Smooth muscle cell (in vitro differentiated cells): ENCODE data around the gene SEMA4D. TPM values are rescaled to one million over a fixed set of nuclear protein-coding genes. Genes with fewer than 3 reads are reported as not detected.

Source experiments
- DNase-seq: peaks from one replicate; lab custom pipeline; 2025; ENCODE audit not compliant: unreplicated experiment; lab: John Stamatoyannopoulos, UW
- H2AFZ ChIP-seq: fragments of 200-600 bp; sonication (generic); 2 replicates; pipeline ENCODE4 v1.6.0; 2016; ENCODE audit warnings: antibody characterized with exemption, low read depth, mild to moderate bottlenecking
- H3F3A ChIP-seq: fragments of 200-600 bp; sonication (generic); 2 replicates; pipeline ENCODE4 v1.6.0; 2017; ENCODE audit warnings: antibody characterized with exemption, low read depth
- H3K27ac ChIP-seq: fragments of 200-600 bp; sonication (generic); 2 replicates; pipeline ENCODE4 v1.5.1; 2016; ENCODE audit warnings: low read depth, mild to moderate bottlenecking
- H3K27me3 ChIP-seq: fragments of 200-600 bp; sonication (generic); 2 replicates; pipeline ENCODE4 v1.6.1; 2016; ENCODE audit warnings: low read depth, mild to moderate bottlenecking
- H3K36me3 ChIP-seq: fragments of 200-600 bp; sonication (generic); 2 replicates; pipeline ENCODE4 v1.5.1; 2016; ENCODE audit warnings: low read depth
- H3K4me1 ChIP-seq: fragments of 200-600 bp; sonication (generic); 2 replicates; pipeline ENCODE4 v1.5.1; 2016; ENCODE audit warnings: low read depth
- H3K4me2 ChIP-seq: fragments of 200-600 bp; sonication (generic); 2 replicates; pipeline ENCODE4 v1.6.0; 2016; ENCODE audit warnings: mild to moderate bottlenecking
- H3K4me3 ChIP-seq: fragments of 200-600 bp; sonication (generic); 2 replicates; pipeline ENCODE4 v1.5.1; 2016; ENCODE audit warnings: mild to moderate bottlenecking
- H3K79me2 ChIP-seq: fragments of 200-600 bp; sonication (generic); 2 replicates; pipeline ENCODE4 v1.6.0; 2016; ENCODE audit warnings: low read depth, mild to moderate bottlenecking
- H3K9ac ChIP-seq: fragments of 200-600 bp; sonication (generic); 2 replicates; pipeline ENCODE4 v1.6.0; 2016; ENCODE audit warnings: low read depth
- H3K9me3 ChIP-seq: fragments of 200-600 bp; sonication (generic); replicated peaks from 2 replicates; pipeline ENCODE4 v1.5.1; 2016; ENCODE audit warnings: low read depth
- H4K20me1 ChIP-seq: fragments of 200-600 bp; sonication (generic); 2 replicates; pipeline ENCODE4 v1.6.0; 2016; ENCODE audit warnings: low read depth
- CTCF ChIP-seq: fragments of 200-600 bp; sonication (generic); IDR thresholded peaks from 2 replicates; pipeline ENCODE4 v1.5.1; 2017; ENCODE audit warnings: borderline replicate concordance, mild to moderate bottlenecking, antibody characterized with exemption; ENCODE audit not compliant: insufficient read depth, poor library complexity, severe bottlenecking
- WGBS: methylation state at CpG from one replicate; pipeline ENCODE4 v1.1.7; 2016; ENCODE audit warnings: low lambda C conversion rate; 5-methylcytosine and 5-hydroxymethylcytosine counted together
- polyA plus RNA-seq: library from polyadenylated mRNA; unstranded; fragments of >200 nt; fragmentation: Nextera tagmentation; extraction: Ambion mirVana; gene quantifications from 2 replicates; pipeline ENCODE4 v1.2.1, GENCODE V29; 2016
- total RNA-seq: library from RNA; depleted of rRNA; stranded (reverse); fragments of >200 nt; gene quantifications from 2 replicates; pipeline ENCODE4 v1.2.3, GENCODE V29; 2014

SEMA4D gene
- total and polyA plus RNA-seq, 2 experiments from 2014 or later: 0.63 to 2.7 TPM

GRCh38 chr9:89442501-89442978 is 55.4 kb downstream of the SEMA4D start:
- TF ChIP-seq CTCF: no peak
- H3K4me3 ChIP-seq: no peak overlapping the region

GRCh38 chr9:89441986-89442385 is 55.9 kb downstream of the SEMA4D start:
- H3K9ac ChIP-seq: no peak overlapping the region
- no peaks in the 10 kb centered on the region for H3K4me1 ChIP-seq
- no peaks in the 10 kb centered on the region for H3K27me3 ChIP-seq
- no peaks in the 10 kb centered on the region for H3F3A ChIP-seq
- H2AFZ ChIP-seq: no peak overlapping the region
- DNase-seq: no peak
- H3K4me2 ChIP-seq: no peak overlapping the region
- no peak for TF ChIP-seq CTCF
- H3K27ac ChIP-seq: no peak overlapping the region
- no peaks in the 10 kb centered on the region for H3K79me2 ChIP-seq
- 96% methylated on average over 8 of the region's 8 CpGs for whole genome bisulfite sequencing
- no peaks in the 10 kb centered on the region for H3K9me3 ChIP-seq
- H3K36me3 ChIP-seq: no peaks in the 10 kb centered on the region
- H3K4me3 ChIP-seq: no peak overlapping the region
- H4K20me1 ChIP-seq: no peaks in the 10 kb centered on the region

More at GRCh38 chr9:89442501-89442978, 55.4 kb downstream of the SEMA4D start:
- H3K9ac ChIP-seq: no peak overlapping the region
- no peak overlapping the region for H3K27ac ChIP-seq
- WGBS: 57% methylated on average over 9 of the region's 9 CpGs
- H3K9me3 ChIP-seq: no peaks in the 10 kb centered on the region
- H3F3A ChIP-seq: no peaks in the 10 kb centered on the region
- H3K36me3 ChIP-seq: no peaks in the 10 kb centered on the region
- no peaks in the 10 kb centered on the region for H3K79me2 ChIP-seq
- DNase-seq: no peak
- peak overlapping the region; percentile 6 for H3K4me2 ChIP-seq
- H2AFZ ChIP-seq: no peak overlapping the region
- H4K20me1 ChIP-seq: no peaks in the 10 kb centered on the region
- no peaks in the 10 kb centered on the region for H3K4me1 ChIP-seq
- no peaks in the 10 kb centered on the region for H3K27me3 ChIP-seq

- no peak for DNase-seq
- WGBS: 64% methylated on average over 3 of the region's 3 CpGs
- Histone ChIP-seq H3K27me3 (no peaks in the 10 kb centered on the region), H2AFZ (no peak overlapping the region), H3K9me3 (no peaks in the 10 kb centered on the region), H4K20me1 (no peaks in the 10 kb centered on the region), H3K79me2 (no peaks in the 10 kb centered on the region), H3K4me3 (no peak overlapping the region), H3K4me2 (no peak overlapping the region), H3K4me1 (no peaks in the 10 kb centered on the region), H3K27ac (no peak overlapping the region), H3K9ac (no peak overlapping the region), H3F3A (no peaks in the 10 kb centered on the region), H3K36me3 (no peaks in the 10 kb centered on the region)
- no peak for TF ChIP-seq CTCF
Measured at GRCh38 chr9:89441655-89441970, 56.3 kb downstream of the SEMA4D start.

- no peak for TF ChIP-seq CTCF
- H3K9ac ChIP-seq: no peak overlapping the region
- no peaks in the 10 kb centered on the region for H3K79me2 ChIP-seq
- H4K20me1 ChIP-seq: no peaks in the 10 kb centered on the region
- H3K36me3 ChIP-seq: no peaks in the 10 kb centered on the region
- no peak overlapping the region for H3K4me3 ChIP-seq
- no peaks in the 10 kb centered on the region for H3K27me3 ChIP-seq
- H3F3A ChIP-seq: no peaks in the 10 kb centered on the region
- no peak for DNase-seq
- H2AFZ ChIP-seq: no peak overlapping the region
- no peak overlapping the region for H3K27ac ChIP-seq
- peaks cover 4% of the 10 kb centered on the region for H3K4me1 ChIP-seq
- WGBS: 76% methylated on average over 16 of the region's 16 CpGs
- no peak overlapping the region for H3K4me2 ChIP-seq
- no peaks in the 10 kb centered on the region for H3K9me3 ChIP-seq
Measured at GRCh38 chr9:89440951-89441654, 56.8 kb downstream of the SEMA4D start.
